Skeletal muscle cell (primary cell): ENCODE measurements around the gene SNED1.

Source experiments
- DNase-seq: peaks from one replicate; pipeline ENCODE4 v3.0.0-alpha.2; 2010; ENCODE audit warnings: low read depth
- H3K4me3 ChIP-seq: 2 replicates; pipeline ENCODE4 v1.5.1; 2011; ENCODE audit warnings: low read depth, mild to moderate bottlenecking, control low read depth, low read length, moderate library complexity

The SNED1 gene

GRCh38 chr2:240959214-240959940 lies 39.0 kb upstream of the SNED1 start:
- DNase-seq, result no peak

GRCh38 chr2:240959941-240960308 lies 38.5 kb upstream of the SNED1 start:
- no peak for DNase-seq

More at GRCh38 chr2:240959214-240959940, 39.0 kb upstream of the SNED1 start:
- H3K4me3 ChIP-seq, result no peak overlapping the region

GRCh38 chr2:240960309-240960970 lies 38.0 kb upstream of the SNED1 start:
- peak; percentile 43 for DNase-seq
- H3K4me3 ChIP-seq, result no peak overlapping the region

More at GRCh38 chr2:240959941-240960308, 38.5 kb upstream of the SNED1 start:
- H3K4me3 ChIP-seq, result no peak overlapping the region

- no peak overlapping the region for H3K4me3 ChIP-seq
- DNase-seq, result peak; percentile 12
Observed at GRCh38 chr2:240960971-240961876, 37.2 kb upstream of the SNED1 start.

- H3K4me3 ChIP-seq, result no peak overlapping the region
- no peak for DNase-seq
Observed at GRCh38 chr2:240961910-240962299, 36.5 kb upstream of the SNED1 start.

GRCh38 chr2:240962300-240963064 lies 35.9 kb upstream of the SNED1 start:
- DNase-seq, result no peak
- H3K4me3 ChIP-seq, result no peak overlapping the region

- no peak overlapping the region for H3K4me3 ChIP-seq
- DNase-seq, result no peak
Observed at GRCh38 chr2:240963065-240963867, 35.2 kb upstream of the SNED1 start.

- no peak overlapping the region for H3K4me3 ChIP-seq
- no peak for DNase-seq
Observed at GRCh38 chr2:240963868-240964703, 34.3 kb upstream of the SNED1 start.

- no peak for DNase-seq
- H3K4me3 ChIP-seq, result no peak overlapping the region
Observed at GRCh38 chr2:240964704-240965295, 33.6 kb upstream of the SNED1 start.

GRCh38 chr2:240965296-240965904 lies 33.0 kb upstream of the SNED1 start:
- no peak overlapping the region for H3K4me3 ChIP-seq
- no peak for DNase-seq

GRCh38 chr2:240965905-240966456 lies 32.4 kb upstream of the SNED1 start:
- no peak overlapping the region for H3K4me3 ChIP-seq
- DNase-seq, result no peak

GRCh38 chr2:240966457-240966905 lies 31.9 kb upstream of the SNED1 start:
- no peak overlapping the region for H3K4me3 ChIP-seq
- no peak for DNase-seq

GRCh38 chr2:240966906-240967680 lies 31.3 kb upstream of the SNED1 start:
- H3K4me3 ChIP-seq, result no peak overlapping the region

GRCh38 chr2:240967681-240968621 lies 30.5 kb upstream of the SNED1 start:
- H3K4me3 ChIP-seq, result no peak overlapping the region
- no peak for DNase-seq

More at GRCh38 chr2:240966906-240967680, 31.3 kb upstream of the SNED1 start:
- DNase-seq, result no peak
